H1 (cell line): ENCODE data around the gene CFAP74. TPM values are rescaled to one million over a fixed set of nuclear protein-coding genes. Genes with fewer than 3 reads are reported as not detected.

Source experiments
- CTCF ChIA-PET: fragments of 300-600 bp; sonication (Branson Sonifier 250); formaldehyde crosslinking; loops from one replicate; lab custom pipeline; 2021; ENCODE audit not compliant: partially characterized antibody; lab: Charles Lee
- POLR2A ChIA-PET: fragments of 300-600 bp; sonication (Branson Sonifier 250); formaldehyde crosslinking; loops from one replicate; lab custom pipeline; 2021; ENCODE audit warnings: inconsistent platforms; ENCODE audit not compliant: partially characterized antibody; lab: Charles Lee
- DNase-seq, 2 experiments: peaks; one replicate each; pipeline versions ENCODE4 v3.0.0 to v3.0.0-alpha.2; 2010 to 2022; ENCODE audit warnings: low spot score in 2 of 2, low read depth in 1 of 2, mixed read lengths in 1 of 2
- FAIRE-seq: peaks from 2 replicates; lab custom pipeline; 2011; peaks lifted over from hg19 to GRCh38; lab: Jason Lieb, UNC
- H2AFZ ChIP-seq: 2 replicates; pipeline ENCODE4 v1.8.1; 2012; ENCODE audit warnings: low read length, inconsistent platforms
- H2AK5ac ChIP-seq: 2 replicates; pipeline ENCODE4 v1.6.1; 2013; ENCODE audit warnings: low read depth, low read length
- H2BK120ac ChIP-seq: replicated peaks from 2 replicates; pipeline ENCODE3; 2013; ENCODE audit warnings: low read depth, low read length, inconsistent platforms
- H2BK12ac ChIP-seq: 2 replicates; pipeline ENCODE4 v1.6.1; 2013; ENCODE audit warnings: low read depth, low read length
- H2BK15ac ChIP-seq: 2 replicates; pipeline ENCODE4 v1.6.1; 2013; ENCODE audit warnings: low read length
- H2BK20ac ChIP-seq: 2 replicates; pipeline ENCODE4 v1.6.1; 2013; ENCODE audit warnings: low read length
- H2BK5ac ChIP-seq: 2 replicates; pipeline ENCODE4 v1.6.1; 2013; ENCODE audit warnings: low read depth, low read length
- H3K14ac ChIP-seq: 2 replicates; pipeline ENCODE4 v1.6.1; 2013; ENCODE audit warnings: inconsistent platforms; ENCODE audit not compliant: insufficient read length
- H3K18ac ChIP-seq: 2 replicates; pipeline ENCODE4 v1.6.1; 2013; ENCODE audit warnings: low read length; ENCODE audit errors: extremely low read depth
- H3K23ac ChIP-seq: 2 replicates; pipeline ENCODE4 v1.6.1; 2013; ENCODE audit warnings: inconsistent platforms; ENCODE audit not compliant: insufficient read length
- H3K23me2 ChIP-seq: 2 replicates; pipeline ENCODE4 v1.6.1; 2013; ENCODE audit warnings: low read depth, low read length
- H3K27ac ChIP-seq: 2 replicates; pipeline ENCODE4 v1.6.1; 2011; ENCODE audit warnings: low read depth, low read length, inconsistent platforms
- H3K27me3 ChIP-seq, 4 experiments: replicated peaks in 1 of 4; 1 replicate in 1 of 4; 2 replicates in 3 of 4; pipeline versions ENCODE4 v1.6.1 to v1.8.1; 2011 to 2013; ENCODE audit warnings: low read length in 3 of 4, mild to moderate bottlenecking in 3 of 4, inconsistent platforms in 2 of 4, mixed read lengths in 2 of 4, moderate library complexity in 1 of 4; ENCODE audit not compliant: control insufficient read depth in 3 of 4, insufficient read depth in 3 of 4; ENCODE audit errors: extremely low read depth in 1 of 4
- H3K36me3 ChIP-seq, 4 experiments: 2 replicates each; pipeline versions ENCODE4 v1.6.1 to v1.8.1; 2011 to 2013; ENCODE audit warnings: mild to moderate bottlenecking in 4 of 4, low read length in 3 of 4, moderate library complexity in 2 of 4, control low read depth in 1 of 4, inconsistent platforms in 1 of 4; ENCODE audit not compliant: insufficient read depth in 4 of 4, control insufficient read depth in 2 of 4
- H3K4ac ChIP-seq: replicated peaks from 2 replicates; pipeline ENCODE3; 2013; ENCODE audit warnings: low read length, low read depth, mixed read lengths, inconsistent platforms; ENCODE audit not compliant: insufficient read length
- H3K4me1 ChIP-seq, 4 experiments: replicated peaks in 1 of 4; 1 replicate in 1 of 4; 2 replicates in 3 of 4; pipeline versions ENCODE4 v1.6.1 to v1.8.1; 2011 to 2013; ENCODE audit warnings: low read length in 3 of 4, inconsistent platforms in 2 of 4, mixed read lengths in 1 of 4; ENCODE audit not compliant: insufficient read depth in 4 of 4, control insufficient read depth in 3 of 4
- H3K4me2 ChIP-seq, 2 experiments: 2 replicates each; pipeline versions ENCODE4 v1.6.1 to v1.8.1; 2011 to 2013; ENCODE audit warnings: low read depth in 2 of 2, low read length in 2 of 2, control low read depth in 1 of 2, inconsistent platforms in 1 of 2, mild to moderate bottlenecking in 1 of 2; ENCODE audit not compliant: insufficient read depth in 1 of 2
- H3K4me3 ChIP-seq, 4 experiments: fragments of 200-600, 300-600 bp in 1 of 4; sonication (generic), shearing (Covaris generic), sonication (Bioruptor Twin) in 1 of 4; 2 replicates each; pipeline versions ENCODE4 v1.5.1 to v1.8.1; 2011 to 2016; ENCODE audit warnings: low read length in 4 of 4, low read depth in 3 of 4, control low read depth in 2 of 4, inconsistent platforms in 2 of 4, mild to moderate bottlenecking in 2 of 4, mixed read lengths in 1 of 4, moderate library complexity in 1 of 4; ENCODE audit not compliant: insufficient read depth in 2 of 4; ENCODE audit errors: extremely low read depth in 1 of 4
- H3K56ac ChIP-seq: replicated peaks from 2 replicates; pipeline ENCODE3; 2013; ENCODE audit warnings: low read depth, mild to moderate bottlenecking, mixed read lengths, low read length, inconsistent platforms; ENCODE audit not compliant: insufficient read length
- H3K79me1 ChIP-seq: 2 replicates; pipeline ENCODE4 v1.6.1; 2013; ENCODE audit warnings: low read depth, low read length, control low read depth
- H3K79me2 ChIP-seq, 2 experiments: 2 replicates each; pipeline versions ENCODE4 v1.6.1 to v1.8.1; 2012 to 2013; ENCODE audit warnings: low read length in 2 of 2, mild to moderate bottlenecking in 2 of 2, inconsistent platforms in 1 of 2; ENCODE audit not compliant: insufficient read depth in 2 of 2, control insufficient read depth in 1 of 2
- H3K9ac ChIP-seq, 4 experiments: replicated peaks in 1 of 4; 1 replicate in 1 of 4; 2 replicates in 3 of 4; pipeline versions ENCODE4 v1.6.1 to v1.8.1; 2011 to 2013; ENCODE audit warnings: low read depth in 3 of 4, low read length in 3 of 4, control low read depth in 2 of 4, mild to moderate bottlenecking in 2 of 4, moderate library complexity in 2 of 4, inconsistent platforms in 1 of 4; ENCODE audit errors: extremely low read depth in 1 of 4
- H3K9me3 ChIP-seq, 2 experiments: 2 replicates each; pipeline versions ENCODE4 v1.6.1 to v1.8.1; 2012 to 2013; ENCODE audit warnings: mild to moderate bottlenecking in 2 of 2, moderate library complexity in 2 of 2, control low read depth in 1 of 2, inconsistent platforms in 1 of 2, low read depth in 1 of 2, low read length in 1 of 2, mixed read lengths in 1 of 2; ENCODE audit not compliant: insufficient read depth in 2 of 2
- H4K20me1 ChIP-seq, 2 experiments: replicated peaks in 1 of 2; 2 replicates each; pipeline versions ENCODE3 to v1.8.1; 2011 to 2013; ENCODE audit warnings: inconsistent platforms in 2 of 2, low read length in 2 of 2, mild to moderate bottlenecking in 1 of 2; ENCODE audit not compliant: insufficient read depth in 2 of 2, control insufficient read depth in 1 of 2
- H4K5ac ChIP-seq: 2 replicates; pipeline ENCODE4 v1.6.1; 2013; ENCODE audit warnings: low read length, low read depth, mixed read lengths, inconsistent platforms; ENCODE audit not compliant: insufficient read length
- H4K8ac ChIP-seq: 2 replicates; pipeline ENCODE4 v1.8.0; 2013; ENCODE audit warnings: mild to moderate bottlenecking, moderate library complexity, low read length, inconsistent platforms; ENCODE audit not compliant: insufficient read depth; ENCODE audit errors: extremely low read depth
- H4K91ac ChIP-seq: replicated peaks from 2 replicates; pipeline ENCODE3; 2013; ENCODE audit warnings: low read length, mixed read lengths, inconsistent platforms; ENCODE audit not compliant: insufficient read length
- ATF3 ChIP-seq: IDR thresholded peaks from 2 replicates; pipeline ENCODE4 v1.6.1; 2011; ENCODE audit warnings: low read depth, mild to moderate bottlenecking, low read length; ENCODE audit not compliant: insufficient read depth
- BACH1 ChIP-seq: IDR thresholded peaks from 2 replicates; pipeline ENCODE4 v1.6.1; 2012; ENCODE audit warnings: low read length, improper control_type of control experiment
- CHD2 ChIP-seq: IDR thresholded peaks from 2 replicates; pipeline ENCODE4 v1.6.1; 2012; ENCODE audit warnings: low read length, improper control_type of control experiment
- EZH2 ChIP-seq: fragments of 200-600 bp; sonication (generic); IDR thresholded peaks from 2 replicates; pipeline ENCODE4 v1.7.1; 2012; ENCODE audit warnings: low read depth, mild to moderate bottlenecking, moderate library complexity, low read length, inconsistent platforms; ENCODE audit not compliant: severe bottlenecking
- FOSL1 ChIP-seq: IDR thresholded peaks from 2 replicates; pipeline ENCODE4 v1.6.1; 2011; ENCODE audit warnings: mild to moderate bottlenecking, low read depth, low read length, moderate library complexity; ENCODE audit not compliant: insufficient read depth
- JUN ChIP-seq: IDR thresholded peaks from 2 replicates; pipeline ENCODE4 v1.6.1; 2011; ENCODE audit warnings: low read depth, mild to moderate bottlenecking, improper control_type of control experiment, low read length
- JUND ChIP-seq: IDR thresholded peaks from 2 replicates; pipeline ENCODE4 v1.6.1; 2011; ENCODE audit warnings: mild to moderate bottlenecking, improper control_type of control experiment, low read length
- KDM1A ChIP-seq: fragments of 200-600, 300-600 bp; sonication (generic); IDR thresholded peaks from 2 replicates; pipeline ENCODE4 v1.7.1; 2016; ENCODE audit warnings: mild to moderate bottlenecking, low read length, borderline replicate concordance
- WGBS, 2 experiments: shearing (Covaris generic) in 1 of 2; methylation state at CpG; one replicate each; pipeline versions ENCODE4 v1.1.6 to v1.1.7; 2013 to 2015; ENCODE audit warnings: low lambda C conversion rate in 2 of 2, mixed read lengths in 2 of 2, inconsistent platforms in 1 of 2, low coverage in 1 of 2, missing lambda C conversion rate in 1 of 2; ENCODE audit not compliant: insufficient replicate concordance in 2 of 2, insufficient coverage in 1 of 2, insufficient read length in 1 of 2; ENCODE audit errors: extremely low coverage in 1 of 2, missing lambda C conversion rate in 1 of 2; 5-methylcytosine and 5-hydroxymethylcytosine counted together
- polyA plus RNA-seq, 7 experiments: library from polyadenylated mRNA; depleted of rRNA in 3 of 7; stranded (reverse) in 5 of 7; unstranded in 2 of 7; fragments of >200 nt in 5 of 7; fragments of 200-250 nt in 2 of 7; gene quantifications; 1 replicate in 5 of 7; 2 replicates in 1 of 7; 4 replicates in 1 of 7; pipeline versions ENCODE4 v1.2.1 to v1.2.3, GENCODE V29; 2011 to 2013; ENCODE audit warnings: missing spikeins in 2 of 7, mixed read lengths in 2 of 7
- total RNA-seq: library from RNA; stranded (reverse); fragmentation: NEBNext Ultra II Directional; extraction: Animal tissue kit (Norgen Biotek cat#: 25700); gene quantifications from 2 replicates; pipeline ENCODE4 v1.2.1, GENCODE V29; 2021

CFAP74 gene
- total and polyA plus RNA-seq, 2 of the 8 experiments (the other 6 are each of a cell fraction or from before 2014, with no cell fraction given) = 0.09 to 0.20 TPM

GRCh38 chr1:1881727-1882126 is 121.9 kb downstream of the CFAP74 start:
- Histone ChIP-seq H2AK5ac (no peak overlapping the region), H2BK15ac (no peak overlapping the region), H3K23ac (no peak overlapping the region), H3K9ac (no peak overlapping the region), H2BK120ac (no peak overlapping the region), H3K14ac (no peak overlapping the region), H3K9me3 (no peaks in the 10 kb centered on the region), H3K4me1 (peaks cover 0 to 9% (median 5%) of the 10 kb centered on the region in 4 experiments; a peak in 3 of 7 replicates), H4K5ac (no peak overlapping the region), H2BK5ac (peak overlapping the region; percentile 35; the same call in 1 of the 2 replicates), H3K4ac (no peak overlapping the region), H3K23me2 (no peaks in the 10 kb centered on the region), H3K18ac (no peak overlapping the region), H3K79me2 (peaks cover 63 to 98% of the 10 kb centered on the region in 2 experiments), H3K79me1 (peaks cover 16% of the 10 kb centered on the region), H3K4me2 (no peak overlapping the region), H3K4me3 (no peak overlapping the region), H2AFZ (no peak overlapping the region), H2BK20ac (no peak overlapping the region), H4K20me1 (peaks cover 31 to 37% of the 10 kb centered on the region in 2 experiments), H3K56ac (no peak overlapping the region), H4K8ac (no peak overlapping the region), H4K91ac (no peak overlapping the region), H3K27me3 (no peaks in the 10 kb centered on the region), H2BK12ac (no peak overlapping the region), H3K27ac (no peak overlapping the region), H3K36me3 (peaks cover 0 to 1% (median under 1%) of the 10 kb centered on the region in 4 experiments; a peak in 3 of 8 replicates)
- ChIA-PET CTCF (interaction anchor here (0.7 to 4.6 kb wide), 8 partner anchors 11 to 203 kb away, joined by 3 to 26 read pairs (median 3); no protein-coding TSS in a partner anchor), POLR2A (interaction anchor here (0.7 to 5.1 kb wide), 5 partner anchors 10 to 114 kb away, joined by 3 to 33 read pairs (median 4); no protein-coding TSS in a partner anchor)
- FAIRE-seq (no peak), DNase-seq (no peak)
- TF ChIP-seq ATF3 = no peak
- TF ChIP-seq JUN = no peak
- no peak for TF ChIP-seq EZH2
- no peak for TF ChIP-seq JUND
- no peak for TF ChIP-seq BACH1
- no peak for TF ChIP-seq FOSL1
- TF ChIP-seq KDM1A = no peak
- TF ChIP-seq CHD2 = no peak
- WGBS, 2 experiments = 90% methylated on average over 6 of the region's 6 CpGs; no CpG with 5 or more reads in 1 of the 2 experiments
